Ovary (tissue), 9 donors: ENCODE results near the gene TSLP. TPM values are rescaled to one million over a fixed set of nuclear protein-coding genes. Genes with fewer than 3 reads are reported as not detected.

ENCODE experiments used
- DNase-seq, 5 donors: peaks; one replicate each; pipeline ENCODE4 v3.0.0-alpha.2; 2019 to 2020
- H3K27ac ChIP-seq, 2 donors: fragments of 200-600 bp; one replicate each; pipeline versions ENCODE4 v1.5.1 to v1.8.0; 2019 to 2022
- H3K27me3 ChIP-seq: fragments of 200-600 bp; one replicate; pipeline ENCODE4 v1.8.0; 2022
- H3K36me3 ChIP-seq: fragments of 200-600 bp; sonication (generic); one replicate; pipeline ENCODE4 v1.5.1; 2019
- H3K4me1 ChIP-seq: one replicate; pipeline ENCODE4 v1.8.1; 2013; ENCODE audit warnings: mild to moderate bottlenecking, moderate library complexity; ENCODE audit not compliant: insufficient read depth
- H3K4me3 ChIP-seq: fragments of 200-600 bp; sonication (generic); one replicate; pipeline ENCODE4 v1.5.1; 2017
- H3K9me3 ChIP-seq, 2 donors: fragments of 200-600 bp in 1 of 2; sonication (generic) in 1 of 2; one replicate each; pipeline versions ENCODE4 v1.5.1 to v1.8.1; 2013 to 2019; ENCODE audit warnings: mild to moderate bottlenecking in 1 of 2, moderate library complexity in 1 of 2
- CTCF ChIP-seq, 3 donors: fragments of 450-650 bp in 2 of 3; fragments of 200-600 bp in 1 of 3; IDR thresholded peaks; one replicate each; pipeline versions ENCODE4 v1.5.1 to v1.8.0; 2016 to 2022; ENCODE audit warnings: antibody characterized with exemption in 3 of 3, mild to moderate bottlenecking in 1 of 3
- EP300 ChIP-seq: sonication (generic); formaldehyde crosslinking; IDR thresholded peaks from one replicate; pipeline ENCODE4 v1.6.1; 2017; ENCODE audit warnings: antibody characterized with exemption
- POLR2A ChIP-seq: fragments of 450-650 bp; IDR thresholded peaks from one replicate; pipeline ENCODE4 v1.6.1; 2017; ENCODE audit warnings: antibody characterized with exemption, mild to moderate bottlenecking, moderate library complexity
- WGBS, 3 donors: extraction: QIAGEN DNeasy Blood & Tissue Kit in 1 of 3; methylation state at CpG; one replicate each; pipeline versions ENCODE4 v1.1.5 to v1.1.7; 2013 to 2017; 5-methylcytosine and 5-hydroxymethylcytosine counted together
- intact Hi-C, 4 donors: fragments of 100-400 bp; cut with DNase I; formaldehyde crosslinking; loops; one replicate each; pipeline versions ENCODE4 v1.11.0 to v1.15.1; 2022 to 2023
- polyA plus RNA-seq, 2 donors: library from polyadenylated mRNA; stranded (reverse); fragments of 200-250 nt in 1 of 2; fragments of 350-450 nt in 1 of 2; fragmentation: Illumina TruSeq in 1 of 2; extraction: RNeasy Lipid Tissue Mini Kit (QIAGEN cat#74804) in 1 of 2; gene quantifications; one replicate each; pipeline ENCODE4 v1.2.3, GENCODE V29; 2013 to 2014
- total RNA-seq, 7 donors: library from RNA; depleted of rRNA in 2 of 7; stranded (reverse); fragments of >200 nt in 2 of 7; fragmentation: NEBNext Ultra II Directional in 3 of 7; extraction: Animal tissue kit (Norgen Biotek cat#: 25700) in 3 of 7; gene quantifications; one replicate each; pipeline versions ENCODE4 v1.1.0 to v1.2.4, GENCODE V29; 2016 to 2023
- donor health status: DM: no; HTN: no; CAD: no; lungs with moderate emphysema.
- donor health status: DM: no; HTN: no; CAD: no.
- donor health status: Bipolar disorder and iron deficiency.
- donor health status: DM: yes; HTN: yes; CAD: no.
- donor health status: DM: no; HTN: no; CAD: no.
- donor health status: DM: yes; HTN: yes; CAD: no.

Gene TSLP
- total and polyA plus RNA-seq, 9 donors: 0.12 to 1.4 (median 0.32) TPM; not detected in 1

- 86 to 94% (median 90%) methylated on average over 3 of the region's 3 CpGs for WGBS, 3 donors
- TF ChIP-seq EP300 (no peak), CTCF (IDR thresholded peaks at IDR 0.05) (no peak), POLR2A (no peak)
These were observed 40.4 kb downstream of the TSLP start for GRCh38 chr5:111111956-111112355.

GRCh38 chr5:111113678-111114077, 42.2 kb downstream of the TSLP start:
- 91 to 95% (median 92%) methylated on average over 3 of the region's 3 CpGs for WGBS, 3 donors
- TF ChIP-seq CTCF (IDR thresholded peaks at IDR 0.05) (no peak), EP300 (no peak), POLR2A (no peak)
- intact Hi-C loops: no loop called here

More at GRCh38 chr5:111111956-111112355, 40.4 kb downstream of the TSLP start:
- intact Hi-C loops: no loop called here
- Histone ChIP-seq H3K4me3 (no peak overlapping the region), H3K36me3 (no peaks in the 10 kb centered on the region), H3K9me3 (no peaks in the 10 kb centered on the region), H3K4me1 (no peaks in the 10 kb centered on the region), H3K27me3 (no peaks in the 10 kb centered on the region), H3K27ac (no peak overlapping the region)
- DNase-seq: no peak

GRCh38 chr5:111115229-111115628, 43.7 kb downstream of the TSLP start:
- 98 to 100% (median 98%) methylated on average over 1 of the region's 1 CpG for WGBS, 3 donors
- no peak for TF ChIP-seq POLR2A
- intact Hi-C loops: no loop called here
- Histone ChIP-seq H3K27ac (no peak overlapping the region), H3K27me3 (no peaks in the 10 kb centered on the region), H3K36me3 (no peaks in the 10 kb centered on the region), H3K4me3 (no peak overlapping the region), H3K9me3 (no peaks in the 10 kb centered on the region), H3K4me1 (no peaks in the 10 kb centered on the region)
- DNase-seq: no peak

More at GRCh38 chr5:111113678-111114077, 42.2 kb downstream of the TSLP start:
- no peak for DNase-seq
- no peak overlapping the region for H3K4me3 ChIP-seq
- H3K27me3 ChIP-seq: no peaks in the 10 kb centered on the region
- H3K9me3 ChIP-seq: no peaks in the 10 kb centered on the region
- H3K4me1 ChIP-seq: no peaks in the 10 kb centered on the region
- no peaks in the 10 kb centered on the region for H3K36me3 ChIP-seq
- H3K27ac ChIP-seq: no peak overlapping the region

GRCh38 chr5:111116550-111116949, 45.0 kb downstream of the TSLP start:
- WGBS, 3 donors: 88 to 92% (median 90%) methylated on average over 1 of the region's 1 CpG
- Histone ChIP-seq H3K27ac (no peak overlapping the region), H3K36me3 (no peaks in the 10 kb centered on the region), H3K4me1 (no peaks in the 10 kb centered on the region), H3K27me3 (no peaks in the 10 kb centered on the region), H3K9me3 (no peaks in the 10 kb centered on the region), H3K4me3 (no peak overlapping the region)
- TF ChIP-seq POLR2A: no peak
- TF ChIP-seq EP300: no peak
- no peak for TF ChIP-seq CTCF (IDR thresholded peaks at IDR 0.05)
- intact Hi-C loops: no loop called here
- no peak for DNase-seq

- no peaks in the 10 kb centered on the region for H3K4me1 ChIP-seq
- no peaks in the 10 kb centered on the region for H3K36me3 ChIP-seq
- H3K4me3 ChIP-seq: no peak overlapping the region
- H3K27ac ChIP-seq: no peak overlapping the region
- TF ChIP-seq EP300 (no peak), CTCF (IDR thresholded peaks at IDR 0.05) (no peak), POLR2A (no peak)
- intact Hi-C loops: no loop called here
- no peaks in the 10 kb centered on the region for H3K9me3 ChIP-seq
- no peak for DNase-seq
- 79 to 91% (median 81%) methylated on average over 1 of the region's 1 CpG for WGBS, 3 donors
- H3K27me3 ChIP-seq: no peaks in the 10 kb centered on the region
These were observed 45.6 kb downstream of the TSLP start for GRCh38 chr5:111117136-111117535.
